SK-N-MC (cell line): ENCODE data around the gene SLC7A10.

Experiments
- DNase-seq: peaks from one replicate; pipeline ENCODE4 v3.0.0-alpha.2; 2011; ENCODE audit warnings: low read depth, low spot score
- H3K27ac ChIP-seq: fragments of 200-600 bp; sonication (generic); 2 replicates; pipeline ENCODE4 v1.5.1; 2016; ENCODE audit warnings: mixed run types
- H3K36me3 ChIP-seq: fragments of 200-600 bp; sonication (generic); 2 replicates; pipeline ENCODE4 v1.6.1; 2017; ENCODE audit warnings: antibody characterized with exemption, low read length, mixed read lengths; ENCODE audit not compliant: insufficient read depth
- H3K4me3 ChIP-seq: fragments of 200-600 bp; sonication (generic); 2 replicates; pipeline ENCODE4 v1.5.1; 2016
- H3K9ac ChIP-seq: fragments of 200-600 bp; sonication (generic); 2 replicates; pipeline ENCODE4 v1.8.0; 2017; ENCODE audit warnings: mixed run types, mixed read lengths; ENCODE audit not compliant: insufficient read length
- H3K9me3 ChIP-seq: fragments of 200-600 bp; sonication (generic); 2 replicates; pipeline ENCODE4 v1.6.1; 2017; ENCODE audit warnings: low read depth, mild to moderate bottlenecking, antibody characterized with exemption, low read length, moderate library complexity, mixed read lengths
- EZH2 ChIP-seq: fragments of 200-600 bp; sonication (generic); IDR thresholded peaks from one replicate; pipeline ENCODE4 v1.6.1; 2017; ENCODE audit warnings: antibody characterized with exemption
- FOXP2 ChIP-seq: optimal IDR thresholded peaks from 2 replicates; pipeline ENCODE3; 2011; ENCODE audit warnings: mild to moderate bottlenecking, moderate library complexity; ENCODE audit not compliant: insufficient read depth; ENCODE audit errors: extremely low read length, control extremely low read depth
- POLR2AphosphoS5 ChIP-seq: IDR thresholded peaks from 2 replicates; pipeline ENCODE4 v1.6.1; 2012; ENCODE audit warnings: mild to moderate bottlenecking, low read depth, low read length, borderline replicate concordance

The SLC7A10 gene

DNA sequence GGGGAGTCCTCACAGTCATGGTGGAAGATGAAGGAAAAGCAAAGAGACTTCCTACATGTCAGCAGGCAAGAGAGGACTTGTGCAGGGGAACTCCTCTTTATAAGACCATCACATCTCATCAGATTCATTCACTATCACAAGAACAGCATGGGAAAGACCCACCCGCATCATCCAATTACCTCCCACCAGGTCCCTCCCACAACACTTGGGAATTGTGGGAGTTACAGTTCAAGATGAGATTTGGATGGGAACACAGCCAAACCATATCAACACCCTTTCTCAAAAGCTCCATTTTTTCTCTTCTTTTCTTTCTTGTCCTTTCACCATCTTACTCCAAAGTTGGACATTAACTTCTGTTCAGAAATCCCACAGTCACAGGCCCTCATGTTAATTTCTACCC, 36.2 kb downstream of the SLC7A10 start:
- DNase-seq = no peak
- no peak for TF ChIP-seq POLR2AphosphoS5
- TF ChIP-seq EZH2 = no peak
- TF ChIP-seq FOXP2 = no peak
- Histone ChIP-seq H3K36me3 (no peaks in the 10 kb centered on the region), H3K9ac (no peak overlapping the region), H3K4me3 (no peak overlapping the region), H3K27ac (no peak overlapping the region), H3K9me3 (no peaks in the 10 kb centered on the region)

DNA sequence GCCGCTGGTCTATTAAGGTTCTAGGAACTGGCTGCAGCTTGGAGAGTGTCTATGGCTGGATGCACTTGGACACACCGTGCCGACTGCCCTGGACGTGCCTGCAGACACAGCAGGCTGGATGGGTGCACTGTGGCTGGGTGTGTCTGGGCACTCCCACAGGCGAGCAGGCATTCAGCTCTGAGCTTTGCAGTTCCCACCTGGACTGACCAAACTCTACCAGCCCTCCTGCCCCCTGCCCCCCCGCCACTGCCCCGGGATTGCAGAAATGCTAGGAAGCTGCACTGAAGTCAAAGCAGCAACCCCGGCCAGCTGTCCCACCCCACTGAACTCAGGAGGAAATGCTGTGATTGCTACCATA, 38.5 kb downstream of the SLC7A10 start:
- Histone ChIP-seq H3K36me3 (no peaks in the 10 kb centered on the region), H3K4me3 (no peak overlapping the region), H3K9ac (no peak overlapping the region), H3K9me3 (no peaks in the 10 kb centered on the region), H3K27ac (no peak overlapping the region)
- TF ChIP-seq EZH2 (no peak), POLR2AphosphoS5 (no peak), FOXP2 (no peak)
- no peak for DNase-seq

DNA sequence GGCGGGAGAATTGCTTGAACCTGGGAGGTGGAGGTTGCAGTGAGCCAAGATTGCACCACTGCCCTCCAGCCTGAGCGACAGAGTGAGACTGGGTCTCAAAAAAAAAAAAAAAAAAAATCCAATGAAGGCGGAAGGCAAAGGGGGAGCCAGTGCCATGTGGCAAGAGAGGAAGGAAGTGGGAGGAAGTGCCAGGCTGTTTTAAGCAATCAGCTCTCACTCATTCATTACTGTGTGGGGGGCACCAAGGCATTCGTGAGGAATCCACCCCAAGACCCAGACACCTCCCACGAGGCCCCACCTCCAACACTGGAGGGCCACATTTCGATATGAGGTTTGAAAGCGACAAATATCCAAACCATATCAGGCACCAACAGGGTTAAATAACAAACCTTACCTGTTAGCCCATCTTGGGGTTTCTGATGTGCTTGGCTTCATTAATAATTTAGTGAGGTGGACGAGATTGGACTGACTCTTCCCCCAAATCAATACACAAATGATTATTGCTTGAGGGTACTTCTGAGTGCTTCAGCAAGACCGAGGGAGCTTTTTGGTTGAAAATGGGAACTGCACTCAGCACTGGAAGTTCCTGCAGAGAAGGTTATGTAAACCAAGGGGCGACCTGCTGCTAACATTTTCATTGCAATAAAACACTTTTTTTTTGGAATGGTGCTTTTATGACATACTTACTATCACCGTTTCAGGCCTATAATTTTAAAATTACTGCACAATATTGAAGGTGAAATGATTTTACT, 39.0 kb downstream of the SLC7A10 start:
- TF ChIP-seq FOXP2 = no peak
- no peak for TF ChIP-seq EZH2
- TF ChIP-seq POLR2AphosphoS5 = no peak
- H3K9me3 ChIP-seq = no peaks in the 10 kb centered on the region
- H3K27ac ChIP-seq = no peak overlapping the region
- no peak overlapping the region for H3K9ac ChIP-seq
- no peak overlapping the region for H3K4me3 ChIP-seq
- DNase-seq = no peak
- H3K36me3 ChIP-seq = no peaks in the 10 kb centered on the region

DNA sequence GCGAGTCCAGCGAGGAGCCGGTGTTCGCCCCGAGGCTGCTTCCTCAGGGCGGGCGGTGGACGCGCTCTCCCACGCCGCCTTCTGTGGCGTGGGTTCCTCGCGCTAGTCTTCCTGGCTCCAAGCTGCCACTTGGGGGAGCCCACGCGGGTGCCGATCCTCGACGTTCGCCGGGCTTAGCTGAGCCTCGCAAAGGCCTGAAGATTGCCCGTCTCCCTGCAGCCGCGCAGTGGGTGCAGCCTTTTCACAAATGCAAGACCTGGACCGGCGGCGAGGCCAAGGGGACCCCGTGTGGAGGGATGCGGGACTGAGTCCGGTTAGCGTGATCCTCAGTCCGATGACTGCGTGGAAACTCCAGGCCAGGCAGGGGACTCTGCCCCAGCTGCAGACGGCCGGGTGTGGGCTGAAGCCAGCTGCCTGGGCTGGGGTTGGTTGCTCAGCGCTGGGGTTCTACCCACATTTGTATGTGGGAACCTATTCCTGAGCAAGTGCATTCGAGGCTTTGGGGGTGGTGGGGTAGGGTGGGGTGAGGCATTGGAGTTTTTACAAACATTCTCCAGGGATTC, 48.2 kb downstream of the SLC7A10 start:
- peak; percentile 10 for DNase-seq
- Histone ChIP-seq H3K9me3 (no peaks in the 10 kb centered on the region), H3K9ac (peak overlapping the region; percentile 37), H3K36me3 (no peaks in the 10 kb centered on the region), H3K4me3 (peak overlapping the region; percentile 88), H3K27ac (no peak overlapping the region)
- TF ChIP-seq FOXP2 (no peak), POLR2AphosphoS5 (no peak), EZH2 (no peak)

DNA sequence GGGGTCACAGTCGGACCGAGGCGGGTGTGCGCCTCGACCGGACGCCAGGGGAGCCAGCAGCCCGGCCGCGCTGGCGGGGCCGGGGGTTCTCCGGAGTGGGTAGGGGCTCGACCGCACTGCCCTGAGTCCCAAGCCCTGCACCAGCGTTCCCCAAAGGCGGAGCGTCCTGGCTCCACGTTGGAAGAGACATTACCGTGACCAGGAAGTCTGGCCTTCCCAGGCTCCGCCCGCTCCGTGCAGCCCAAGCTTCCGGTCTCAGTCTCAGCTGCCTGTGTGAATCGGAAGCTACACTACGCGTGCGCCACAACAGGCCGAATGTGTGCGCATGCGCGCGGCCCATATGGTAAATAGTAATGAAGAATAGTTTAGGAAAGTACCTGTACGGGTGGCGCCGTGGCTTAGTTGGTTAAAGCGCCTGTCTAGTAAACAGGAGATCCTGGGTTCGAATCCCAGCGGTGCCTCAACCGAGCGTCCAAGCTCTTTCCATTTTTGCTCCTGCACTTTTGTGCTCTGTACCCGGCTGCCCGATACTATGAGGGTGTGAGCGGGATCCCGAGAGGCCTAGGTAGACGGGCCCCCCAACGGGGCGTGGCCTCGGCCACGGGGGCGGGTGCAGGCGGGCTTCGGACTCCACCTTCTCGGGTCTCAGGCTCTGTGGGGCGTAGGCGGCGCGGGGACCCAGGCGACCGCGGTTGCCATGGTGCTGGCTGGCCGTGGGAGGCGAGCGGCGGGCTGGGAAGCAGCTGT, 48.8 kb downstream of the SLC7A10 start:
- Histone ChIP-seq H3K9me3 (no peaks in the 10 kb centered on the region), H3K9ac (peak overlapping the region; percentile 97), H3K4me3 (peak overlapping the region; percentile 88), H3K27ac (peak overlapping the region; percentile 49; the same call in 1 of the 2 replicates), H3K36me3 (no peaks in the 10 kb centered on the region)
- peak; percentile 93 for DNase-seq
- TF ChIP-seq EZH2 (no peak), POLR2AphosphoS5 (peak; percentile 97), FOXP2 (peak; percentile 91)

GRCh38 chr19:33175886-33176669, 49.6 kb downstream of the SLC7A10 start:
- H3K27ac ChIP-seq = peak overlapping the region; percentile 49; the same call in 1 of the 2 replicates
- H3K9ac ChIP-seq = peak overlapping the region; percentile 97
- TF ChIP-seq EZH2 (no peak), FOXP2 (no peak), POLR2AphosphoS5 (no peak)
- no peaks in the 10 kb centered on the region for H3K36me3 ChIP-seq
- no peaks in the 10 kb centered on the region for H3K9me3 ChIP-seq
- peak overlapping the region; percentile 88 for H3K4me3 ChIP-seq
- DNase-seq = no peak

DNA sequence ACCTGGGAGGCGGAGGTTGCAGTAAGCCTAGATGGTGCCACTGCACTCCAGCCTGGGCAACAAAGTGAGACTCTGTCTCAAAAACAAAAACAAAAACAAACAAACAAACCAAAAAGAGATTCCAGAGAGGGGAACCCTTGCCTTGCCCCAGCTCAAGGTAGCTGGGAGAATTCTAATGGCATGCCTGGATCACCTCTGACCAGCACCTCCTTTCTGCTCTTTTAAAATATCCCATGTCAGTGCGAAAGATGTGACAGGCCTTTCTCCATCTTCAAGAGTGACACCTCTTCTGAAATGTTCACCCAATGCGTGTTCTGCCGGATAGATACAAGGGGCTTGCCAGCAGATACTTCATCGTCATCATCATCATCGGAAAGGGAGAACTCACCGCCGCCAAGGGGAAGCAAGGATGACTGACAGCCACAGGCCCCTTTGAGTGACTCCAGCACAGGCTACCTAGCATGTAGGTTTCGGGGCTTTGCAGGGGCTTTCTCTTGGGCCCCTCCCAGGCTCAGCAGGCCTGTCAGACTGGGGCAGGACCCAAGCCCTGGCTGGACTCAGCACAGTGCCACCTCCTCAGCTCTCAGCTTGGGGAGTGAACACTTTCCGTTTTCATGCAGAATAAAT, 50.4 kb downstream of the SLC7A10 start:
- Histone ChIP-seq H3K36me3 (no peaks in the 10 kb centered on the region), H3K4me3 (no peak overlapping the region; the same call in 1 of the 2 replicates), H3K9ac (no peak overlapping the region), H3K9me3 (no peaks in the 10 kb centered on the region), H3K27ac (no peak overlapping the region)
- no peak for DNase-seq
- TF ChIP-seq POLR2AphosphoS5 (no peak), FOXP2 (no peak)
